HG03442 (cell line): ENCODE measurements around the gene CTAGE15.
"Not testable (repeated sequence)": the region's sequence is repeated elsewhere in the genome, so short reads cannot be mapped to it uniquely, and the experiment has no call there.

Experiments
- ATAC-seq: cut with Tn5 transposase; IDR thresholded peaks from one replicate; pipeline ENCODE4 v1.9.1; 2021; ENCODE audit warnings: mild to moderate bottlenecking, moderate library complexity; ENCODE audit not compliant: unreplicated experiment

The CTAGE15 gene, protein sequence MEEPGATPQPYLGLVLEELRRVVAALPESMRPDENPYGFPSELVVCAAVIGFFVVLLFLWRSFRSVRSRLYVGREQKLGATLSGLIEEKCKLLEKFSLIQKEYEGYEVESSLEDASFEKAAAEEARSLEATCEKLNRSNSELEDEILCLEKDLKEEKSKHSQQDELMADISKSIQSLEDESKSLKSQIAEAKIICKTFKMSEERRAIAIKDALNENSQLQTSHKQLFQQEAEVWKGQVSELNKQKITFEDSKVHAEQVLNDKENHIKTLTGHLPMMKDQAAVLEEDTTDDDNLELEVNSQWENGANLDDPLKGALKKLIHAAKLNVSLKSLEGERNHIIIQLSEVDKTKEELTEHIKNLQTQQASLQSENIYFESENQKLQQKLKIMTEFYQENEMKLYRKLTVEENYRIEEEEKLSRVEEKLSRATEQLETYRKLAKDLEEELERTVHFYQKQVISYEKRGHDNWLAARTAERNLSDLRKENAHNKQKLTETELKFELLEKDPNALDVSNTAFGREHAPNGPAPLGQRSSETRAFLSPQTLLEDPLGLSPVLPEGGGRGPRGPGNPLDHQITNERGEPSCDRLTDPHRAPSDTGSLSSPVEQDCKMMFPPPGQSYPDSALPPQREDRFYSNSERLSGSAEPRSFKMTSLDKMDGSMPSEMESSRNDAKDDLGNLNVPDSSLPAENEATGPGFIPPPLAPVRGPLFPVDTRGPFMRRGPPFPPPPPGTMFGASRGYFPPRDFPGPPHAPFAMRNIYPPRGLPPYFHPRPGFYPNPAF

DNA sequence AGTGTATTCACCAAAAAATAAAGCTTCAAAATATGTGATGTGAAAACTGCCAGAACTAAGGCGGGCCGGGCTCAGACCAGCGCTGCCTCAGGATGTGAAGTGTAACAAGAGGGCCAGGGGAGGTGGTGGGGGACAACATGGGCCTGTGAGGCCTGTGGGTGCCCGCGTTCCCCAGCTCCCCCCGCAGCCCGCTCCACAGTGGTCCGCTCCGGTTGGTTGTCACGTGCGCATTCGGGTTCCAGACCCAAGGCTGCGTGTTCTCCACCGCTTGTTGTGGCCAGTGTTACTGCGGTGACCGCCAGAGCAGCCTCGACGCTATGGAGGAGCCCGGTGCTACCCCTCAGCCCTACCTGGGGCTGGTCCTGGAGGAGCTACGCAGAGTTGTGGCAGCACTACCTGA, at the start of gene CTAGE15:
Gene CTAGE15 (plus strand): TSS at position 301 of the 400 bp plus-strand sequence. CDS start 17 bp downstream, at position 318.
- not testable (repeated sequence) for ATAC-seq

DNA sequence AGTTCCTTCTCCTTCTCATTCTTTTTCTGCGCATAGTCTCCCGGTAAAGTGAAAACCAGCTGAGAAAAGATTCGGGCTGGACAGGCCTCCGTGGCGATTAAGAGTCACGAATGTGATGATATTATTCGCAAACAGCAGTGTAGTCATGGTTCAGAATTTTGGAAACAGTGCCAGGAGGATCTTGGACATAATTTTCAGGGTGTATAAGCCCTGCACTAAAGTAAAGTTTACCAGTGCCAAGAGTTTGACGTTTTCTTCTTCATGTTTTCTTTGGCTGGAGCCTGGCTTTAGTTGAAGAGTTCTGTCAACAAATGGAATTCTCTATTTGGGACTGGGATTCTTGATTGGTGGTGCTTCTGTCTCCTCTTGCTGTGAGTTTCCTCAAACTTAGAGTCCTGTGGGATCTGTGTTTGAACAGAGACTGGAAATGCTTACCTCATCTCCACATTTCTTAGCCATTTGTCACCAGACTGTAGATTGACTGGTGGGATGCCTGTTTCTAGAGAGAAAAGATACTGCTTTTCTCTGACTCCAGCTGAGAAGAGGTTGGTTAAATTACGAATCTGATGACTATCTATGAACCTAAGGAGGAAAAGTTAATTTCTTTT, 49.2 kb upstream of the CTAGE15 start:
- ATAC-seq = not testable (repeated sequence)

DNA sequence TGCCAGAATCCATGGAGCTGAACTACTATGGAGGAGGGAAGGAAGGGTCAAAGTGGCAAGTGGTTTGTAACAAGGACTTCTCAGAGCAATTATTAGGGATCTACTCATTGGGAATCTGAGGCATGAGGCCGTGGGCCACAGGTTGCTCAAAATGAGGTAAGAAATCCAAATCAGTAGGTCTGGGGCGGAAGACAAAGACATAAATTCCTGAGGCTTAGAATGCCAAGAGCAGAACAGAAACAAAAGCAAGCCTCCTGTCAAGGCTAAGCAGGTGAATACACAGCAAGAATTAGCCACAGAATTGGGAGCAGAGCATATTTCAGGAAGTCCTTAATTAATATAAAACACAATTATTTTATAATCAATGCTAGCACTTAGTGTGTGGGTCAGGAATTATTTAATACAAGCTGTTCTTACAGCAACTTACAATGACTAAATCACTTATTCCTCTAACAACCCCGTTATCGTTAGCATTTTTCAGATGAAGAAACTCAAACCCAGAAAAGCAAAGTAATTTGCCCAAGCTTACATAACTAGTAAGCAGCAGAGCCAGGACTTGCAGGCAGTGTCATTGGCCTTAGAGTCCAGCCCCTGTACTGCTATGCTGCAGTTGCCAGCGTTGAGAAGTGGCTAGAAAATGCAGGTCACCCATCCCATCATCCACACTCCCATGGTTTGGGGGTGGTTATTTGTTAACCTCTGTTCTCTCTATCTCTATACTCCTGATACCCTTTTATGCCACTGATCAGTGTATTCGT, 40.3 kb upstream of the CTAGE15 start:
- not testable (repeated sequence) for ATAC-seq

DNA sequence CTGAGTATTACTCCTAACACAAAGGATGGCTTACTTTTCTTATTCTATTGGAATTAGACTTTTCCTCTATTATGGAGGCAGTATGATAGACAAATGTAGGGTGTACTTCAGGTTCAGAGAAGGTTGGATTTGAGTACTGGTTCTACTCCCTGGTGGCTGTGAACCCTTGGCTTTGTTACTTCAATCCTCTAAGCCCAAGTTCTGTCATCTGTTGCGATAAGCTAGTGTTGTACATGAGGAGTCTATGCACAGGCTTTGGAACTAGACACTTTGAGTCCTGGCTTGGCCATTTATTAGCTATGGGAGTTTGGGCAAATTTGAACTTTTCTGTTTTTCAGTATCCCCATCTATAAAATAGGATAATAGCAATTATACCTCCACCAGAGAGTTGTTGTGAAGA, 39.7 kb upstream of the CTAGE15 start:
- ATAC-seq = not testable (repeated sequence)

DNA sequence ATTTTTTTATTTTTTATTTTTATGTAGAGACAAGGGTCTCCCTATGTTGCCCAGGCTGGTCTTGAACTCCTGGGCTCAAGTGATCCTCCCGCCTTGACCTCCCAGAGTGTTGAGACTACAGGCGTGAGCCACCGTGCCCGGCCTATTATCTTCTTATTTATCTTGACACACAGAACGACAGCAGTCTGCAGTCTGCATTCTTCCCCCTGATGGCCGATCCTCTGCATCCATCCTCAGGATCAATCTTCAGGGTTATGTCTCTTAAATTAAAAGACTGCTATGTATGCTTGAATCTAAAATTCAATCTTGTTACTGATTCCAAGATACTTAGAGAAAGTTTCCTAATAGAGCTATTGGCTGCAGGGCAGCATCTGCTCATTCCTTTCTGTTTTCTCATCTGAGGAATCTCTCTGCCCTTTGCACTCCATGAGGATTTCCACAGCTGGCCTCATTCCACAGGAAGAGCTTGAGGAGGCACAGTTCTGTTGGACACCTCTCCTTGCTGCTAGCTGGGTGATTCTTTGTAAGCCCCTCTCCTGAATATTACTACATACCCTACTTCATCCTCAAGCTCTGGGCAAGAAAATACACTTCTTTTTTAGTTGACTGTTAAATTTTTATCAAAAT, 38.3 kb upstream of the CTAGE15 start:
- ATAC-seq = not testable (repeated sequence)

DNA sequence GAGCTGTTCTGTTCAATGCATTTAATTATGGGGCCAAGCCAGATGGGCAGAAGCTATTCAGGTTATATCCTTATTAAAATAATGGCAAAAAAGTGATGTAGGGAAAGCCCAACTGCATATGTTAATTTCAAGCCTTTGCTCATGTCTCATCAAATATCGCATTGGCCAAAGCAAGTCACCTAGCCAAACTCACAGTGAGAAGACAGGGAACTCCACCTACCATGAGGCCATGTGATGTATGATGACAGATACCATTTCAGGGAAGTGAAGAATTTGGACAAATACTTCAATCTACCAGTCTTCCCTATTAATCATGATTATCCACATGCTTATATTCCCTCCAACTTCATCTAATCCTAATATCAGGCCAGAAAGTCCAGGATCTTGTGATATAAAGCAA, 35.2 kb upstream of the CTAGE15 start:
- not testable (repeated sequence) for ATAC-seq

DNA sequence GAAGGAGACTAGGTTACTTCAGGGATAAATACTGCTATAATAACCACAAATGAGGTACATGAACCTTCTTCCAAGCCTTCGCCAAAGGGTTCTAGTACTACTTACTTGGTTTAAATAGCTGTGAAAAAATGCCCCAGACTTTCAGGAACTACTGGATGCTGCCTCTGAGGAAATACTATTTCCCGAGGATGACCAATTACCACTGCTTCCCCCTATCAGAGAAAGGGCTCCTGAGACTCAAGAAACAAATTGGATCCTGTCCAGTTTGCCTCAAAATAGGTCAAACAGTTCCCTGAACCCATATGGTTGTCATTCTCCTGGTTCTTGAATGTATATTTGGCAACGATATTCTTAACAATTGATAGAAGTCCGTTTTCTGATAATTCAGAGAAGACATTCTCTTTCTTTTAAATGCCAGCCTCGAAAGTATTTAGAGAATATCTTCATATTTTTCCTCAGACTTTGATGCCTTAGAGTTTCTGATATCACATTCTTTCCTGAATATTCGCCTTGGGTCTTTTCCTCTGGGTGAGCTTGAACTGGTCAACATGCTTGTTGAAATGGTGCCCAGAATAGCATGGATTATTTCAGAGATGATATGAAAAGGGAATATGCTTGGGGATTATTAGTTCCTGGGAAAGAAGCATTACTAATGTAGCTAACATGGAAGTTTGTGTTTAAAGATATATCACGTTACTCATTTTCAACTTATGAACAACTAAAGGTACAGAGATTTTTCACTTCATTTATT, 28.1 kb upstream of the CTAGE15 start:
- not testable (repeated sequence) for ATAC-seq

DNA sequence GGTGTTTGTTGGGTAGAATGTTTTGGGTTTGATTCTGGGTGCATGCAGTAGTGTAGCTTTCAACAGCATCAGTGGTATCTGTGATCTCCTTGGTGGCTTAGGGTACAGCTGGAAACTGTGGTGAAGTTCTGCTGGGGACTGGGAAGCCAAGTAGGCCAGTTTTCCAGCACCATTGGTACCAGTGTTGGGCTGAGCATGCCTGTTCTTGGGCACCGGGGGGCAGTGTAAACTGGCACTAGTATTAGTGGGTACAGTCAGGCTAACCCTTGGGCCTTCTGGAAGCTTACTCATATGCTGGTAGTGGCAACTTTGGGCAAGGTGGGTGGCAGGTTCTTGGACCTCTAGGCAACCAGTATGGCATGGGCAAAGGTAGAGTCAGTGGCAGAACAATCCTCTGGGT, 15.6 kb upstream of the CTAGE15 start:
- not testable (repeated sequence) for ATAC-seq

DNA sequence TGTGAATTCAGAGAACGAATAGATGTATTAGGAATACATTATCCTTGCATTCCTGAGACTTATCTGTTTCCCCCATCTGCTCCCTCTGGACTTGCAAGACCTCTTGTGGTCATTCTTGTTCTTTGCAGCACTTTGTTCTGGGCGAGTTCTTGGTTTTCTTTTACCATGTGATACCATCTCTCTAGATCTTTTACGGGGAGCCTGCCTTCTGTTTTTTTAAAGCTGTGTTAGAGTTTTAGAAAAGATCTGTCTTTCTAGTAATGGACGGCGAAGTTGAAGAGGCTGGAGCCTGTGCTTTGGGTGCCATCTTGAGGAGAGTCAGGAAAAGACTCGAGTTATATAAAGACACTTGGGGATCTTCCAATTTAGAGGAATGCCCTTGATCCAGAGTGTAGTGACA, 8.3 kb upstream of the CTAGE15 start:
- peak; percentile 50 for ATAC-seq

DNA sequence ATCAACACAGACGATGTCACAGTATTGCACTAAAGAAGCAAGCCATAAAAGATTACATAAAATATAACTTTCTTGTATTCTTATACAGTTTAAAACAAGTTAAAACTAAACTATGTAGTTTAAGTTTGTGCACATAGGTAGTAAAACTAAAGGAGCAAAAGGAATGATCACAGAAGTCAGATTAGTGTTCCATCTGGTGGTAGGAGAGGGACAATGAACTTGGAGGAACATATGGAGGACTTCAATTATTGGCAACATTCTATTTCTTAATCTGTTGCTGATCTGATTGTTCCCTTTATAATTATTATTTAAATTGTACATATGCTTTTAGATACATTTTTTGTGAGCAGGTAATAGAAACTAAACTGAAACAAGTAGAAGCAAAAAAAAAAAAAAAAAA, 5.6 kb upstream of the CTAGE15 start:
- not testable (repeated sequence) for ATAC-seq

DNA sequence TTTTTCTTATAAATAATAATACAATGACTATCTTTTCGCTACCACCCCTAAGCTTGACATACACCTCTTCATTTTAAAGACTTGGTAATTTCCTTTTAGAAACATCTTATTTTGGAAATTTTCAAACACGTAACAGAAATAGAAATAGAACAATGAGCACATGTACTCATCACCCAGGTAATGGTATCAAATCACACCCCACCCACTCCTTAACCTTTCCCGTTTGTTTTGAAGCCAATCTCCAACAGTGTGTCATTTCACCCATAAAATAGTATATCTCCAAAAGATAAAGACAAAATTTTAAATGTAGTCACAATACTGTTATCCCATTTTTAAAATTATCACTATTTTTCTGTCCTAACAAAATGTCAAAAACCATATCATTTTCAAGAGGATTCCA, 16.6 kb downstream of the CTAGE15 start:
- not testable (repeated sequence) for ATAC-seq

DNA sequence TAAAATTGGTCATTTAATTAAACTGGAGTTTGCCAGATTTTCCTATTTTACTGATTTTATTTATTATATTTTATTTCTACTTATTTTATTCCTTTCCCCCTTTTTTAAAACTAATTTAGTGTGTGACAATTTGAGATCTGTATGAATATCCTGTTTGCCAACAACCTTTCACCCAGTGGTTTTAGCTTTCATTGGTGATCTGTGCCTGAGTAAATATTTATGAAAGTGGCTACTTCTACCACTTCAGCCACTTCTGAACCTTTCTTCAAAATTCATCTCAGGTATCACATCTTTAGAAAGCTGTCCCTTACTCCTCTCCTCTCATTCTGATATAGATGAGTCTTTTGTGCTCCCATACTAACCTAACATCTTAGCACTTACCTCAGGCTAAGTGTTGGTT, 18.3 kb downstream of the CTAGE15 start:
- ATAC-seq = not testable (repeated sequence)

DNA sequence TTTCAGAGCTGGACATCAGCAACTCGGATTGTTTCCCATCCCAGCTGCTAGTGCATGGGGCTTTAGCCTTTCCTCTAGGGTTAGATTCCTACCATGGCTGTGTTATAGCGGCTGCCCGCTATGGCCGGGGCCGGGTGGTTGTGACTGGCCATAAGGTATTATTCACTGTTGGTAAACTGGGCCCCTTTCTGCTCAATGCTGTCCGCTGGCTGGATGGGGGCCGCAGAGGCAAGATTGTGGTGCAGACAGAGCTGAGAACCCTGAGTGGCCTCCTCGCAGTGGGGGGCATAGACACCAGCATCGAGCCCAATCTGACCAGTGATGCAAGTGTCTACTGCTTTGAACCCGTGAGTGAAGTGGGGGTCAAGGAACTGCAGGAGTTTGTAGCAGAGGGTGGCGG, 26.5 kb downstream of the CTAGE15 start:
- not testable (repeated sequence) for ATAC-seq

DNA sequence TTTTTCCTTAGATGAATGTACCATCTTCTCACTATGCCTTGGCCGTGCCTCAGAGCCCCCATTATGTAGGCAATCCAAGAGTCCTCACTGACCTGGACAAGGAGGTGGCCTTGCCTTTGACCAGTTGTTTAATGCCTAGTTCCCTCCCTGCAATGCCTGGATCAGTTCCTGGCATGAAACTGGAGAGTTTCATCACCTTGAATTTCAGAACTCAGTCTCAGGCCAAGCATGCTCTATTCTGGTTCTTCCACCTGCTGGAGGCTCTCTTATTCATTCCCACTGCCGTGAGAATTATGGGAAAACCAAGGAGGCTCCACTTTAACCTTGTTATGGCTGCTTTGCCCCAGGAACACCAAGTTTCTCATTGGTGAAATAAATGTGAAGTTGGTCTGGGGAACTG, 31.9 kb downstream of the CTAGE15 start:
- not testable (repeated sequence) for ATAC-seq

DNA sequence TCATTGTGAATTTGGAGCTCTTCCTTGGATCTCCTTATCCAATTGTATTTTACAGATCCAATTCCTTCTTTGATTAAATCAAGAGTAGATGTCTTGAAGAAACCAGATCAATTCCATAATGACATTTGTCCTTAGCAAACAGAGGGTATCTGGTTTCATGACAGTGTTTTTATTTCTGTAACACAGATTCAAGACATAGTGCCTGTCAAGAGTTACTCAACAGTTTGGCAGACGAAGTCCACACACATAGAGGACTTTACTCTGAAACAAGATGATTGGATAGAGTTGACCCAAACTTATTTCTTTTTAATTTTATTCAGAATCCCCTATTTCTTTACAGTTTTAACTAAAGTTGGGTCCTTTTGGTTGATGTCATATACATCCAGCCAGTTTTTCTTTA, 34.5 kb downstream of the CTAGE15 start:
- not testable (repeated sequence) for ATAC-seq

DNA sequence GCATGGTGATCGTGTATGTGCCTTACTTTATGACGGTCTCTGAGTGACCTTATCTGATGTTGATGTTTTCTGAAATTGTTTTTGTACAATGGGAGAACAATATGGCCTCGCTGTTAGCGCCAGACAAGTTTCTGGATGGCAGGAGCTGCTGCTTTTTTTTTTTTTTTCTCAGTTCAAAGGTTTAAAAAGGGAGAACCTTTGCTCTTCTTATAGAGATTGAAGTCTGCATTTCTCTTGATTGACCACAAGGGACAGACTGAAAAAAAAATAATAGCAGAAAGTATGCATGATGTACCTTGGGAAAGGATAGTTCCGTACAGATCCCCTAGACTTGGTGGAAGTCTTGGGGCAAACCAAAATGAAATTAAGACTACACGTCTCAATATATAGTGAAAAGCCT, 43.9 kb downstream of the CTAGE15 start:
- not testable (repeated sequence) for ATAC-seq

DNA sequence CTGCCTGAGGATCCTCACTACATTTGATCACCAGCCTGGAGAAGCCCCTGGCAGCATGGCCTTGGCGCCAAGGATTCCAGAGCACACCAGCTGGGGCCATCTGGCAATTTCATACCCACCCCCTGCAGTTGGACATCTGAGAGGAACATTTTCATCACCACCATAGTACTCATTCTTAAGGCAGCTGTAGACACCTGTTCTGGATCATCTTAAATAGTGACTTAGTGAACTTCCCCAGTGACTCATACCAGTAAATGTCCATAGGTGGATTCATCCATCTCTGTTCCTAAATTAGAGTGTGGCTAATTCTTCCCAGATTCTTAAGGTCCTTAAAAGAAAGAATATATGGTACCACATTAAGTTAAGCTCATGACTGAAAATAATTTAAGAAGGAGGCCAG, 45.6 kb downstream of the CTAGE15 start:
- ATAC-seq = not testable (repeated sequence)

DNA sequence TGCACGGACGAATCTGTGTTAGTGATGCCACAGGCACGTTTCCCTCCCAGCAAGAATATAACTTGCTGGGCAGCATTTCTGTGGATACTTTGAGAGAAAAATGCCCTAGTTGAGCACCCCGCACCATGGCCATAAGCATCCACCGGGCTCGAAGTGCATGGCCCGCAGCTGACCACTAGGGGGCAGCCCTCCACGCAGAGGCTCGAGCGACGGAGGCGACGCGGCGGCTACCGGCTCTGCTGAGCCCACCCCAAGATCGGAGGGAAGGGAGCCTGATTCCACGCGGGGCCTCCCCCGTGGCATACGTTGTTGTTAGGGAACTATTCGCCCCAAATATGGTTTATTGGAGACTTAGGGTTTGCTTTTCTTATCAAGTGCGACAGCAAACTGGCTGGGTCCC, 48.5 kb downstream of the CTAGE15 start:
- ATAC-seq = peak; percentile 23

DNA sequence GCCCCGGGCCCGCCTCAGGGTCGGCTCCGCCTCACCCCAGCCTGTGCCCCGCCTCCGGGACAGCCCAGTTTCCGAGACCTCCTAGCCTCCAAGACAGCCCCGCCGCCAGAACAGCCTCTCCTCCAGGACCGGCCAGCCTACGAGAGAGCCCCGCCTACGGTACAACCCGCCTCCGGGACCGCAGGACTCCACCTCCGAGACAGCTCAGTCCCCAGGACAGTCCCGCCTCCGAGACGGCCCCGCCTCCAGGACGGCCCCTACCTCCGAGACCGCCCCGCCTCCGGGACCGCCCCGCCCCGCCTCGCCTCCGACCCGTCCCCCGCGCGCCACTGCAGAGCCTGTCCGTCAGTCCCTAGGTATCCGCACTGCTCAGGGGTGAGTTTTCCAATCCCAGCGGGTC, 49.0 kb downstream of the CTAGE15 start, which contains the start of gene TCAF2:
Gene TCAF2 (plus strand): TSS at position 329 of the 400 bp plus-strand sequence.
- peak; percentile 75 for ATAC-seq
